AG08395 (cell line): Measurements from ENCODE around the gene MDM1.

ENCODE experiments used
- DNase-seq: peaks from one replicate; pipeline ENCODE4 v3.0.0; 2012; ENCODE audit warnings: mixed read lengths, low spot score

Gene MDM1

DNA sequence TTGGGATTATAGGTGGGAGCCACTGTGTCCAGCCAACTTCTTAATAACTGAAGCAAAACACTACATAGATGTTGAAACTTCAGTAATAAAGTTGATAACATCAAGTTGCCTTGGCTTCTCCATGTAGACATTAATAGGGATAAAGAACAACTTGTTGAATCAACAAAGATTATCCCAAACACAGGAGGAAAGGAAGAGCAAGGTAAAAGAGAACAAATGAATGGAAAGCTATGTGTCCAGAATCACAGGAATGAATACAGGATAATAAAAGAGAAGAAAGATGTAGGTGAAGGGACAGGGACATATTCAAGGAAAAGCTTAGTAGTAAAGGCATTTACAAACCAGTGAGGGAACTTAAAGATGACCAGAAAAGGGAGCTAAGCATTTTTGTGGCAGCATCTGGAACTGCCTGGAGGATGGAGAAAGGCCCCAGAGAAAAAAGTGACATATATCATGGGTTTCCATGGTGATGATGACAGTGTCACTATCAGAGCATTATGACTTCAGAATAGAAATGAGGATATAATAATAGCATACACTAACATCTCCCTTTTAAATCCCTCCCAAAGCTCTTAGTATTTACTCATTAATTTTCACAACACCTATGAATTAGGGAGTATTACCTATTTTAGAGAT is 24.0 kb upstream of the MDM1 start:
- DNase-seq: no peak

DNA sequence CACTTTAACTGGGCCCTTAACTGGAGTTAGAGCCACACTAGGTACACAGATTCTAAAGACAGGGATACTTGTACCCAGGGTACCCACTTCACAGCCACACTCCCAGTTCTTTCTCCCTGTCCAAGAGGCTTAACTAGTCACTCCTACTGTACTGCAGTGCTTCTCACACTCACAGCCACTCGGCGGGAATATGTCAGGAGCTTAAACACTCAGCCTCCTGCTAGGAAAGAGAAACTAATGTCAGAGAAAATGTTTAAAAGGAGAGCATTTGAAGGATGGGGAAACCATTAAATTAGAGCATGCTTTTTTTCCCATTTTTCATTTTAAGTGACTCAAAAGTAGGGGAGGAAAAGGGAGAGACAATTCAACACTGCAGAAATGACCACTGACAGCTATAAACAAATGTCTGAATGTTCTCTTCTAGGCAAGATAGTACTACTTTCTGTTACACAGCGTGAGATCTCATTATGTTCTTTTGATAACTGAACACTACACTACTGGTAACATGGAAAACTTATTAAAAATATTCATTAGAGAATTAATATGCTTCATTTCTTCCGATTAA is 22.9 kb upstream of the MDM1 start:
- no peak for DNase-seq

DNA sequence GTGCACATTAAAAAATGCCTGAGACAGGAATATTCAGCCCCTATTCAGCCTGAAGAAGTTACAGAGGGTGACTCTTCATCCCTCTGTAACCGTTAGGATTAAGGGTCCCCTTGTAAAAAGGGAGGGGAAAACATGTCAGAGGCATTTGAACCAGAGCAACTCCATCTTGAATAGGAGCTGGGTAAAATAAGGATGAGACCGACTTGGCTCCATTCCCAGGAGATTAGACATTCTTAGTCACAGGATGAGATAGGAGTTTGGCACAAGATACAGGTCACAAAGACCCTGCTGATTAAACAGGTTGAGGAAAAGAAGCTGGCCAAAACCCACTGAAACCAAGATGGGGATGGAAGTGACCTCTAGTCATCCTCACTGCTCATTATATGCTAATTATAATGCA is 19.9 kb upstream of the MDM1 start:
- no peak for DNase-seq

DNA sequence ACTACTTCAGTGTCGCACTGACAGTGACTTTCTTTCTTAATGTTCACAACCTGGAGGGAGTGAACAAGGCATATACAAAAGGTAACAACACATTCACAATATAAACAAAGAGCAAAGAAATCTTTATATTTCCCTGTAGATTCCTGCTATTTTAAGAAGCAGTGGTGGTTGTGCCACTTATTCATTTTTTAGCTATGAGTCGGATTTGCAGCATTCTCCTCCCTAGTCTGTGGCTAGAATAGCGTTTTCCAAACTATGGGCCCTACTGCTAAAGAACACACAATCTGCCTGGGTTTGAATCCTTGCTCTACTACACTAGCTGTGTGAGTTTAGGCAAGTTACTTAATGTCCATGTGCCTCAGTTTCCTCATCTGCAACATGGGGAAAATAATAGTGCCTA is 18.6 kb upstream of the MDM1 start:
- DNase-seq: peak; percentile 50

DNA sequence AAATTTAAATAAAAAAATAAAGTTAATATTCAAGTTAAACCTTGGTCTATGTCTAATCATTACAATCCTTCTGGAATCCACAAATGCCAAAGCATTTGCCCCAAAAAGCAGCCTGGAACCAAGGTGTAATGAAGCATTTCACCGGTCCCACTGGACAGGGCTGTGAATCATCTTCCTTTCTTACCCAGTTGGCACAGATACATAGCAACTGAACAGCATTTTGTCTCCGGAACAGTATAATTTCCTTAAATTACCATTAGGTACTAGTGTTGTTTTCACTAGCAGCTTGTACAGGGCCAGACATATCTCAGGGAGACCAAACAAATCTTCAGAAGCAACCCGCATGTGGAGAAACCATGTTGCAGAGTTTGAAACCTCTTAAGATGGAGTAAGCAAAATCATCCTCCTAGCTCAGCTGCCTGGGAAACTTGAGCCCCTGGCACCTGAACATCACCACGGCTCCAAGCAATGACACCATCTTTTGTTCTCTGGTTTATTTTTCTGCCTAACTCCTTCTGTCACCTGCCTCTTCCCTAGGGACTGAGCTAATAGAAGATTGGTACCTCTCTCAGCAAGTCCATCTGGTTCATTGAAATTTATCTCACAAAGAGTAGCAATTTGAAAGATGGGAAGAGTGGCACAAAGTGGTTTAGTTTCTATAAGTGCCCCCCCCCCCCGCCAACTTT is 17.9 kb upstream of the MDM1 start:
- DNase-seq: no peak

DNA sequence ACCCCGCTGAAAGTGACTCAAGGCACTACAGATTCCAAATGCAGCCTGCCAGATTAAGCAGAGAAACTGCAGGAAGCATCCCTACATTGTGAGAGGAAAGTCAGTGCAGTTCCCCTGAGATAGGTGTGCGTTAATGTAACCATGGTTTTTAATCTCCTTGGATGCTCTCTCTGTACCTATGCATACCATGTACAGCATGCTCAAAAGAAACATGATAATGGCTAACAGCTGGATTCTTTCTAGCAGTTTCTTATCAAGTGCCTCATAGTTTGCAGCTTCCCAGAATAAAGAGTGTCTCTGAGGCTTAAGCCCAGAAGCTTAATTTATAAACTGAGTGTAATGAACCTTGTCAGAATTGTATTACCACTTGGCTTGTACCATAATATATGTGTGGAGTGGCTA is 17.1 kb upstream of the MDM1 start:
- no peak for DNase-seq

DNA sequence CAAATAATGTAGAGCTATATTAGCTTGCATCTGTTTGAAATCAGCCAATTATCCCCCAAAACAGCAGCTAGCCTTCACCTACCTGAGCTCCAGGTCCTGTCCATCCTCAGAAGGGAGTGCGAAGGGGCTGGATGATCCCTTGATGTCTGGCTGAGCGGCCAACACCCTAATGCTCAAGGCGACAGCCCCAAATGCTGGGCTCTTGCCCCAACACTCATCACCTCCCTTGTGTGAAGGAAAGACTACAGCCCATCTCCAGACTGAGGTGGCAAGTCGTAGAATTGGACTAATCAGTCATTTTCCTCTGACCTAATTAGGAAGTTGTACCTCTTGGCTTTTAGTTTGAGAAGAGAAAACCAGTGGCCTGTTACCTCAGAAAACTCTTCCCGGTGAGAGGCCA is 16.3 kb upstream of the MDM1 start:
- no peak for DNase-seq

DNA sequence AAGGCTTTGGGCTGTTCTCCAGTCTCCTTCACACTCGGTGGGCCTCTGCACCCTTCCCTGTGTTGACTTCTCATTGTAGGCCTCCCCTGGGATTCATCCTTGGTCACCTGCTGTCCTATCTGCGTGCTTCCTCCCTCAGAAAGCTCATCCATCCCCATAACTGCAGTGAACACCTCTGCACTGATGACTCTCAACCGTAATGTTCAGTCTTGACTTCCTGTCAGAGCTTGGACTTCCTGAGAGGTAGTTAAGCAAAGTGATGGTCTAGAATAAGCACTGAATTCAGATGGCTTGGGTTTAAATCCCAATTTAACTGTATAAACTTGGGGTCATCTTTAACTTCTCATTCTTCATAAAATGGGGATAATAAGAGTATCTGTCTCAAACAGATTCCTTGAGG is 13.6 kb upstream of the MDM1 start:
- no peak for DNase-seq

DNA sequence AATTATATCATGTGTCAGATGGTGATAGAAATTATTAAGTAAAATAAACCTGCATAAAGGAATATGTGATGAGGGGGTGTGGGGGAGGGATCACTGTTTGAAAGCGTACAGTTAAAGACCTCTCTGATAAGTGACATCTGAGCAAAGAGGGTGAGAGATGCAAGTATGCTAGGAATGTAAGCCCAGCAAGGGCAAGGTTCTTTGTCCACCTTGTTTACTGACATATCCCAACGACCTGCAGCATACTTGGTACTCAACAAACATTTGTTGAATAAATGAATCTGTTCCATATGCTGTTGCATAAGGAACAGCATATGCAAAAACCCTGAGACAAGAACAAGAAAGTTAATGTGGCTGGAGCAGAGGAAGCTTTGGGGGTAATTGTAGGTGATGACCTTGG is 12.0 kb upstream of the MDM1 start:
- no peak for DNase-seq

DNA sequence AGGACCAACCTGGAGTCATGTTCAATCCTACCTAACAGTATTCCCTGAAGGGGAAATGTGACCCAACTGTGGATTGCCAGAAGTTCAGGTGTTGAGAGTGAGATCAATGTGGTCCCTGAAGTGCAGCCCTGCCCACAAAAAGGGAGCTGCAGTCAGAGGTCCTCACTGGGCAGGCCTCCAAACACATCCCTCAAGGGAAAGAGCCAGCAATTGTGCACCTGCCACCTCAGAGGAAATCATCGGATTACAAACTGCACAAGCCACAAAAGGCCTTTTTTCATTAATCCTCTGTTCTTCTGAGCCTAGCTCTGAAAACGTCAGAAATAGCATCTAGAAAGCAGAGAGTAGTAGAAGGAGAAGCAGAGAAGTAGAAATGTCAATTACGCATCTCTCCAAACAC is 10.8 kb upstream of the MDM1 start:
- no peak for DNase-seq

DNA sequence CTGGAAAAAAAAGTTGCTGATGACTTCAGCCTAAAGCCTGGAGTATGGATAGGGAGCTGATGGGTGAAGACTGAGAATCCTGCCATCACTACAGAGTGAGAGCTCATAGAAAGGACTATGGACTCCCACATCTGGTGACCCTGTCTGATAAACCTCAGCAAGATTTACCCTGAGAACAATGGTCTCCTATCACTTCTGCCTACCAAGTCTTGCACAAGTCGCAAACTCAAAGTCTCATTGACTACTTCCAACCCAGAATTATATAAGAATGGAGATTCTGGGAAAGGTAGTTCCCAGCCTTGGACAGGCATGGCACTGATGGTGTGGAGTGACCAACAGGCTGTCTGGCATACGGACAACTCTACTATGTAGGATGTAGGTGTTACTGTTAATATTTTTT is 9.7 kb upstream of the MDM1 start:
- DNase-seq: no peak

DNA sequence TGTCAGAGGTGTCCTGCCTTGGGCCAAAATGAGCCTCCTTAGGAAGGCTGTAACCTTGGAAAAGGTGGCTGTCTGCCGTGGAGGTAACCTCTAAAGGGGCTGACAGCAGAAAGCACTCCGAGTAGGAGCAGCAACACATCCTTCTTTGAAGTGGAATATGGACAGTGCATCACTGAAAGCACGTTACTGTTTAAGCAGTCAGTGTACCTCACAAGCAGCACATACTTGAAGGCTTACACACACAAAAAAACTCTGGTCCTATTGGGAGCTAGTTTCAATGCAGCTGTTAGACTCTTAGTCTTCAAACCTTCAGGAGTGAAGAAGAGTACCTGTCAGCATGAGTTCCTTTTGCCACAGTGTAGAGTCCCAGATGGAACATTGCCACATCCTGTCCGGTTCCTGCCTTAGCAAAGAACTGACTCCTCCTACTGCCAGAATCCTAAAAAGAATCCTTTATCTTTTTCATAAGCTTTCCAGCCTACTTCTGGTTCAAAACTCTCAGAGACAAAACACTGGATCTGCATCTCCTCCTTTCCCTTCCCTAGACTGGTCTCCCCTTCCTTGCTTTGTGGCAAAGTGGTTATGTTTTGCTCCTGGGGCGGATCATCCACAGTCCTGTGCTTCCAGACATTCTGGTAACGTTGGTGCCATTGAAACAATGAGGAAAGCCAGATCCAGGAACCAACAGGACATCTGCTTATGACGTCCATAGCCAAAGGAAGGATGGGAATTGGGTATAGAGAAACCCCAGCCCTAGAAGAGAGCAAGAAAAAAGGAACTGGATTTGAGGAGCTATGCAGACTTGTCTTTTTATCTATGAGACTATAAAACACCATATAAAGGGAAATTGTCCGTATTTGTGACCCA is 8.5 kb upstream of the MDM1 start:
- peak; percentile 18 for DNase-seq

DNA sequence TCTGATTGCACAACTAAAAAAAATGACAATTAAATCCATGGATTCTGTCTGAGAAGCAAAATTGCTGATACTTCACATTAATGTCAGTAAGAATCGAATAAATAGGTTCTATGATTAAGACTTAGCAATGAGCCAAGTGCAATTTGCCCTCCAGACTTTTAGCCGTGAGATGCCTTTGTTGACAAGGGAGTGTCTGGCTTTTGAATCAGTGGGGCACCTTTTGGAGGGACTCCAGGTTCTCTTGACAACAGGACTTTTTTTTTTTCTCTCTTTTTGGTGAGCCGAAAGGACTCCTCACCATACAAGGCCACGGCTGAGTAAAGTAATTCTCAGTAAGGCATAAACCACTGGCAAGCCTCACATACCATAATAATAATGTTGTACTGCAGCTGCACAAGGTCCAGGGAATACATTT is 4.7 kb upstream of the MDM1 start:
- no peak for DNase-seq

DNA sequence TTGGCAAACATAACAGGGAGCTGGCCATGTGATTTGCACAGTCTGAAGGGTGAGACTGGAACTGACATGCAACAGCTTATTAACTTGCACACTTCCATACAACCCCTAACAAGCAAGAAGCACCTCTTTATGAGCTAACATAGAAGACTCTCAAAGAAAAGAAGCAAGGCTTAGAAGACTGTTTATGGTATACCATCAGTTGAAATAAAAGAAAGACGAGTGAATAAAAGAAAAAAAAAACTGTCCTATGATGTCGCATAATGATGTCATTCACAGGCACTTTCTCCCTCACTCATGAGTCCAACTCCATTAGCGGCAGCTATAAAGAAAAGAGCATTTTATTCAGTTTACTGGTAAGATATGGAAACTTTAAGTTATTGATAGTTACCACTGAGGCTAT is 3.3 kb upstream of the MDM1 start:
- DNase-seq: no peak

DNA sequence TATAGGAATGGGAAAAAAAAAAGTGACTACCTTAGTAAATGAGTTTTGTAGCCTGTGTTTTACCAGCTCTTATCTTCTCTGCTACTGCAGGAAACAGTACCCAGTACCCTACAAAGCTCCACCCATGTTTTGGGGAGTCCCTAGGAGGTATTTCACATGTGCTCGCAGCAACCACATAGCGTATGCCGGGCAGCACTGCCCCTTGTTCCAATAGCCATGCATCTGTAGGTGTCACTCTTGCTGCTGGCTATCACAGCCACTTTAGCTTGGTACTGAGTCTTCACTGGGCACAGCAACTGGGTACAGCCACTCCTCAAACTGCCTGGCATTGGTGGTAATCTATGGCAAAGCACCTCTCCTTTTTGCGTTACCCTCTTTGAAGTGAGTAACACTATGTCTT is 2.0 kb upstream of the MDM1 start:
- DNase-seq: no peak

DNA sequence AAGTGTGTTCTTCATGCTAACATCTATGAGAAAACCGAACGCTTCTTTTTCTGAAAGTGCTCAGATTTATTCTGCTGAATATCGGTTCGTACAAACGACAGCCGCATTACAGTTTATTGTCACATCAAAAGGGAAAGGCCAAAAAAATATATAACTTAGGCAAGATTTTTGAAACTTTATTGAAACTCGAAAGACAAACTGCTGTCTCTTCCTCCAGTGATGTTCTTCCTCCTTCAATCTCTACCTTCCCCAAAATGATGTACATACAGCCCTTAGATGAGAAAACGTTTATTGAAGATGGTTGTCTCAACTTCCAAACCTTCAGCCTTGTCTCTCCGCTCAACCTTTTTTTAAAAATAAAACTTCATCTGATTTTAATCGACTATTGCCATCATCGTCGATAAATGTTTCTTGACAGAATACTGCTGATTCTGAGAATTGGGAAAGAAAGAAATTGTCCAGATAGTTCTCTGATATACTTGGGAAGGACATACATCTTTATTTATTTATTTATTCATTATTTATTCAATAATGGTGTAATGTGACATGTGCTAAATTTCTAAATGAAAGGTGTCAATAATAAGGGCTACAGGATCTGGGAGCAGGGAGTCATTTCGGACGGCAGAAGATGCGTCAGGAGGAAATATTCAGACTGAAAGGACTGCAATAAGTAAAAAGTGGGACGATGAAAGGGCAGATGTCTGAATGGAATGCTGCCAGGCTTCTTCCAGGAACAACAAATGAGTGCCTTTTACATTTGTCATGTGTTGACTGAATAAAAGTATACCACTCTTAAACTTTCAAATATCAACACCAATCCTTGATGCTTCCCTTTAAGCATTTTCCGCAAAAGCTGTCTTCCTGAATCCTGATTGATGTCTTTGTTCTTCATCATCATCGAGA is 817 bp upstream of the MDM1 start:
- no peak for DNase-seq

DNA sequence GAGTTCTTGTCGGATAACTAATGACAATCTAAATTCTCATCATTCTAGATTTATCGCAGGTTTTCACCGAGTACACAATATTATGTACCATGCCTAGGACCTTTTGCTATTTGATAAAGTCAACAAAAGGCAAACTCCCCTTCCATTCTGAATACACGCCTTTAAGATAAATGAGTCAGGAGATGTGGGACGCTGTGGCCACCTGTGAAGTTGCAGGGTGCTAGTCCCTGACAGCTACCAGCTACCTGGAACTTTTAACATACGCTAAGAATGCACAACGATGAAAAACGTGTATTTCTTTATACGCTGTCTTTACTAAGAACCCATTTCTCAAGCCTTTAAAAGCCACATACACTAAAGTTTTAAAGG is 678 bp downstream of the MDM1 start:
- DNase-seq: no peak

DNA sequence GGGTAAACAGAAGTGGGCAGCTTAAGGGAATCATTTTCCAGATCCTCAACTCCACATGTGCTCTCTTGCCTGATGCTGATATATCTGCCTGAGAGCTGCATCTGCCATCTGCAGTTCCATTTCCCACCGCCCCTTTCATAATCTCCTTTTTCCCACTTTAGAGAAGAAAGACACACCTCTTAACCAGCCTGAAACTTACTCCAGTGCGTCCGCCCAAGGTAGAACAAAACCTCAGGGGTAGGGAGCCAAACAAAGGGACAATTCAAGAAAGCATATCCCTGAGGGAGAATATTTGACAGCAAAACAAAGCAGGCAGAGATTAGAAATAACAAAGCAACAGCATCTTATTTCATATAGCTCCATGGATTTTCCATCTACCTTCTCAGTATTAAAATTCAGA is 4.3 kb downstream of the MDM1 start:
- no peak for DNase-seq

DNA sequence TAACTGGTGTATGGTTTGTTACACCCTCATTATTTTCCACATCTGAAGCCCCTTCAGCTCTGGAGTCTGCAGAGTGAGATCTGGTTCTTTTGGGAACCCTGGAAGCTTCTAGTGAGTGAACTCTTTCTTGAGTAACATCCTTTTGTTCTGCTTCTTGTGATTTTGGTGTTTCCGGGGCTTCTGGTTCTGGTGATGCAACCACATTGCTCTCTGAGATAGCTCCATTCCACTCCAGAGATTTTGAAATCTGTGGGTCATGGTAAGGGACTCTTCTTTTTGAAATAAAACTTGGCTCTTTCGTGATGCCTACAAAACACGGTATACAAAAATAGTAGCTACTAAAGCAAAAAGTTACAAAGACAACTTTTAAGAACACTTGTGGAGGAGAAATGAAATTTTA is 5.4 kb downstream of the MDM1 start:
- no peak for DNase-seq

DNA sequence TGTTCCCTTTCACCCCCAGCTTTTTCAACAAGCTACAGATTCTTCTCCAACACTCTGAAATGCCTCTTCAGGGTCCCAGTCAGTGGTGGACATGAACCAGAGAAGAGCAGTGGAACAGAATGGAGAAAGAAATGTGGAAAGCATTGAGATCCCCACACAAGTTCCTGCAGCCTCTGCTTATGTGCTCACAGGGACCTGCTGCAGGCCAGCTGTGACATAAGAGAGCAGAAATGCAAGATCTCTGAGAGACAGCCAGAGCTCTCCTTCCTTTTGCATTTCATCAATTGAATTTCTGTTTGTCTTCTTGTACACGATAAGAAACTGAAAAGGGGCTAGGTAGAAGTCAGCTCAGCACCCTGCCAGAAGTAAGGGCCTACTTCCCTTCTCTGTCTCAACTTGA is 6.2 kb downstream of the MDM1 start:
- DNase-seq: no peak

DNA sequence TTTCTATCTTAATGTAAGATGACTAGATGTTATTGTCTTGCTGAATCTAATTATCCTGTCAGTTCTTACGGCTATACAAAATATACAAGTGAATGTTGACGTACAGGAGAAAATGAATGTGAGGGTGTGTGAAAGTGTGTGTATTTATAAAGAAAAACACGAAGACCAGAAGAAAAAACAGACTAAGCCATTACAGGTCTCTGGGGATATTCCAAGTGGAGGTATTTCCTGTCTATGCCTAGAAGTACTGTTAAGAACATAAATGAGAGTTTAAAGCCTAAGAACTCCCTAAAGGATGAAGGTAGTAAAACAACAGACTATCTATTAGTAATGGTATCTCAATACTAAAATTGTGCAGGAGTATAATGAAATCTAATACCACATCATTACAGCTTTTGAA is 7.6 kb downstream of the MDM1 start:
- no peak for DNase-seq

DNA sequence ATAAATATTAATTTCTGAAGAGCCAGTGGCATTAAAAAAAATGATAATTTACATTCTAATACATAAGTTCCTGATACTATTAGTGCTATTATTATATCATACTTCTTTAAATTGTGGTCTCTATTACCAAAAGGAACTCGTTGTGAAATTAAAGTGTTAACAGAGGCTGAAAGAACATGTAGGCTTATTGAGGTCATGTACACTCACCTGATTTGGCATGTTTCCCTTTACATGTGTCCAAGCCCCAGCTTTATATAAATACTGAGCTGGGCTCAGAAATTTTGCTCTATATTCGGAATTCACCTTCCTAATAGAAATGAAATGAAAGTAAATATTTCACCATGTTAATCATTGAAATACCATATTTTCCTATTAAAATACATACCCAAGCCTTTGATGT is 11.0 kb downstream of the MDM1 start:
- DNase-seq: no peak
